GM23338 (cell line): ENCODE data around the gene CYGB. TPM values are rescaled to one million over a fixed set of nuclear protein-coding genes. Genes with fewer than 3 reads are reported as not detected.

ENCODE experiments used
- ATAC-seq: fragments of 200-7000 bp; cut with Tn5 transposase; 3 replicates; pipeline ENCODE4 v1.9.1; 2020
- DNase-seq: peaks from one replicate; pipeline ENCODE4 v3.0.0-alpha.2; 2015; ENCODE audit warnings: low spot score
- H2AFZ ChIP-seq: fragments of 200-600 bp; sonication (generic); 2 replicates; pipeline ENCODE4 v1.8.0; 2016; ENCODE audit warnings: antibody characterized with exemption, mild to moderate bottlenecking, moderate library complexity
- H3F3A ChIP-seq: fragments of 200-600 bp; sonication (generic); replicated peaks from 2 replicates; pipeline ENCODE4 v1.8.0; 2017; ENCODE audit warnings: antibody characterized with exemption, mixed run types, low read depth
- H3K27ac ChIP-seq: fragments of 200-600 bp; sonication (generic); 2 replicates; pipeline ENCODE4 v1.6.1; 2016; ENCODE audit warnings: low read depth
- H3K27me3 ChIP-seq: fragments of 200-600 bp; sonication (generic); 2 replicates; pipeline ENCODE4 v1.8.0; 2016; ENCODE audit warnings: mild to moderate bottlenecking, mixed run types, moderate library complexity; ENCODE audit not compliant: insufficient read depth
- H3K36me3 ChIP-seq: fragments of 200-600 bp; sonication (generic); 2 replicates; pipeline ENCODE4 v1.8.0; 2016; ENCODE audit warnings: mild to moderate bottlenecking; ENCODE audit not compliant: insufficient read depth
- H3K4me1 ChIP-seq: fragments of 200-600 bp; sonication (generic); 2 replicates; pipeline ENCODE4 v1.8.0; 2016; ENCODE audit warnings: mild to moderate bottlenecking, moderate library complexity; ENCODE audit not compliant: insufficient read depth
- H3K4me2 ChIP-seq: fragments of 200-600 bp; sonication (generic); 2 replicates; pipeline ENCODE4 v1.7.1; 2017; ENCODE audit warnings: mixed run types
- H3K4me3 ChIP-seq: fragments of 200-600 bp; sonication (generic); 2 replicates; pipeline ENCODE4 v1.6.1; 2016; ENCODE audit warnings: mixed run types
- H3K79me2 ChIP-seq: fragments of 200-600 bp; sonication (generic); replicated peaks from 2 replicates; pipeline ENCODE4 v1.8.0; 2017; ENCODE audit warnings: mild to moderate bottlenecking; ENCODE audit not compliant: insufficient read depth
- H3K9me2 ChIP-seq: fragments of 200-600 bp; sonication (generic); 2 replicates; pipeline ENCODE4 v1.8.0; 2017; ENCODE audit not compliant: insufficient read depth
- H4K20me1 ChIP-seq: fragments of 200-600 bp; sonication (generic); replicated peaks from 2 replicates; pipeline ENCODE4 v1.8.0; 2017; ENCODE audit warnings: mild to moderate bottlenecking; ENCODE audit not compliant: insufficient read depth
- H3K27ac Mint-ChIP-seq: 2 replicates; pipeline ENCODE4 v1.8.0; 2020; ENCODE audit warnings: inconsistent platforms, mild to moderate bottlenecking, moderate library complexity, mixed read lengths
- H3K27me3 Mint-ChIP-seq: 3 replicates; pipeline ENCODE4 v1.8.0; 2022; ENCODE audit warnings: low read depth, mild to moderate bottlenecking, moderate library complexity, mixed read lengths, inconsistent platforms; ENCODE audit not compliant: insufficient read depth, poor library complexity
- H3K36me3 Mint-ChIP-seq: 3 replicates; pipeline ENCODE4 v1.8.0; 2021; ENCODE audit warnings: low read depth, mild to moderate bottlenecking, inconsistent platforms, moderate library complexity, mixed read lengths
- H3K4me1 Mint-ChIP-seq: 3 replicates; pipeline ENCODE4 v1.8.0; 2020; ENCODE audit warnings: mild to moderate bottlenecking, inconsistent platforms, mixed read lengths
- H3K4me3 Mint-ChIP-seq: 3 replicates; pipeline ENCODE4 v1.8.0; 2021; ENCODE audit warnings: moderate library complexity, mild to moderate bottlenecking, inconsistent platforms, mixed read lengths
- H3K9me3 Mint-ChIP-seq: 3 replicates; pipeline ENCODE4 v1.8.0; 2020; ENCODE audit warnings: moderate library complexity, mild to moderate bottlenecking, inconsistent platforms, mixed read lengths
- CREB1 ChIP-seq: fragments of 250-450 bp; sonication (Bioruptor Pico); IDR thresholded peaks from 2 replicates; pipeline ENCODE4 v1.5.0; 2020; ENCODE audit warnings: low read depth, mild to moderate bottlenecking, moderate library complexity
- EZH2 ChIP-seq: fragments of 200-600 bp; sonication (generic); IDR thresholded peaks from one replicate; pipeline ENCODE4 v1.8.0; 2017; ENCODE audit warnings: antibody characterized with exemption, mild to moderate bottlenecking, low read depth; ENCODE audit not compliant: unreplicated experiment
- EZH2phosphoT487 ChIP-seq: fragments of 200-600 bp; sonication (generic); IDR thresholded peaks from one replicate; pipeline ENCODE4 v1.8.1; 2018; ENCODE audit warnings: antibody characterized with exemption; ENCODE audit not compliant: unreplicated experiment
- JUNB ChIP-seq: IDR thresholded peaks from one replicate; pipeline ENCODE4 v1.6.1; 2016; ENCODE audit warnings: antibody characterized with exemption; ENCODE audit not compliant: unreplicated experiment
- NANOG ChIP-seq: IDR thresholded peaks from 2 replicates; pipeline ENCODE4 v1.6.1; 2016; ENCODE audit warnings: antibody characterized with exemption, borderline replicate concordance
- POLR2AphosphoS5 ChIP-seq: IDR thresholded peaks from 2 replicates; pipeline ENCODE4 v1.6.1; 2016; ENCODE audit warnings: antibody characterized with exemption, low read depth
- STAT1 ChIP-seq: IDR thresholded peaks from one replicate; pipeline ENCODE4 v1.6.1; 2016; ENCODE audit warnings: antibody characterized with exemption; ENCODE audit not compliant: unreplicated experiment
- ZNF114 ChIP-seq: fragments of 250-450 bp; sonication (Bioruptor Pico); IDR thresholded peaks from 2 replicates; pipeline ENCODE4 v1.5.0; 2020; ENCODE audit warnings: mild to moderate bottlenecking, moderate library complexity
- ZNF331 ChIP-seq: fragments of 250-450 bp; sonication (Bioruptor Pico); IDR thresholded peaks from 2 replicates; pipeline ENCODE4 v1.5.0; 2020; ENCODE audit warnings: low read depth, mild to moderate bottlenecking, moderate library complexity
- polyA plus RNA-seq: library from polyadenylated mRNA; unstranded; fragments of >200 nt; fragmentation: Nextera tagmentation; extraction: Ambion mirVana; gene quantifications from 2 replicates; pipeline ENCODE4 v1.2.1, GENCODE V29; 2016
- total RNA-seq: library from RNA; depleted of rRNA; stranded (reverse); fragments of >200 nt; shearing (Covaris generic); gene quantifications from 2 replicates; pipeline ENCODE4 v1.2.3, GENCODE V29; 2014
- TF ChIP-seq, protein P1 (sequence below): IDR thresholded peaks from one replicate; pipeline ENCODE4 v1.6.1; 2018; ENCODE audit warnings: antibody characterized with exemption; ENCODE audit not compliant: unreplicated experiment
- TF ChIP-seq, protein P2 (sequence below): fragments of 250-450 bp; sonication (Bioruptor Pico); IDR thresholded peaks from 2 replicates; pipeline ENCODE4 v1.5.0; 2020; ENCODE audit warnings: mild to moderate bottlenecking, moderate library complexity
- TF ChIP-seq, protein P3 (sequence below): IDR thresholded peaks from 2 replicates; pipeline ENCODE4 v1.6.1; 2016; ENCODE audit warnings: antibody characterized with exemption
- TF ChIP-seq, protein P4 (sequence below), 2 experiments: fragments of 200-600 bp in 1 of 2; sonication (generic) in 1 of 2; conservative IDR thresholded peaks; 2 replicates each; pipeline versions ENCODE4 v1.5.1 to v1.6.1; 2016 to 2017; ENCODE audit warnings: antibody characterized with exemption in 2 of 2, low read depth in 2 of 2, mild to moderate bottlenecking in 2 of 2, moderate library complexity in 1 of 2

The CYGB gene
- total and polyA plus RNA-seq, 2 experiments from 2014 or later = 1.2 to 1.7 TPM

DNA sequence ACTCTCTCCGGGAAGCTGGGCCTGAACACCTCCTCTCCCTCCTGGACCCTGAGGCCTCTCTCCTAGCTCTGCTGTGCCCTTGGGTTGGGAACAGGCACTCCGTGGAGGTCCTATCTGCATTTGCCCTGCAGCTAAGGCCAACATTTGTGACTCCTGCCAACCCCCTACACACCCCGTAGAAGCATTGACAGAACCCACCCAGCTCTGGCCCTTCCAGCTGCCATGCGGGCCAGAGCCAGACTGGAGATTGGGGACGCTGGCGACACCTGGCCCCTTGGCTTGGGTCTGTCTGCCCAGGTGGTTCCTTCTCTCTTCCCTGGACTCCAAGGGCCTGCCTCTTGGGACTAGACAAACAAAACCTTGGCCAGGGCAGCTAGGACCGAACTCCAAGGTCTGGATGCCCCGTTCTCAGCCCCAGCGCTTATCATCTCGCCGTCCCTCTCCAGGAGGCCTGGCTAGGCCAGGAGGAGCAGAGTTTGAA is 35.6 kb downstream of the CYGB start:
- ATAC-seq (no peak), DNase-seq (no peak)
- Histone ChIP-seq H3K9me2 (no peaks in the 10 kb centered on the region), H3K79me2 (peaks cover 3% of the 10 kb centered on the region; the same call in 1 of the 2 replicates), H4K20me1 (no peaks in the 10 kb centered on the region; the same call in 1 of the 2 replicates), H3K36me3 (no peaks in the 10 kb centered on the region), H3K4me2 (peak overlapping the region; percentile 72; the same call in 1 of the 2 replicates), H3K27ac (no peak overlapping the region), H3K4me3 (peak overlapping the region; percentile 87; the same call in 1 of the 2 replicates), H3F3A (0 out of 2 replicates have a peak, but pooled peaks cover 3% of the 10 kb centered on the region), H2AFZ (peak overlapping the region; percentile 90), H3K27me3 (peaks cover 4% of the 10 kb centered on the region; the same call in 1 of the 2 replicates), H3K4me1 (peaks cover 25% of the 10 kb centered on the region; the same call in 1 of the 2 replicates)
- Mint-ChIP-seq H3K4me3 (peak overlapping the region; percentile 70), H3K27me3 (peaks cover 22% of the 10 kb centered on the region), H3K27ac (no peak overlapping the region), H3K9me3 (no peaks in the 10 kb centered on the region), H3K36me3 (no peaks in the 10 kb centered on the region), H3K4me1 (peaks cover 53% of the 10 kb centered on the region)
- TF ChIP-seq, protein P1, sequence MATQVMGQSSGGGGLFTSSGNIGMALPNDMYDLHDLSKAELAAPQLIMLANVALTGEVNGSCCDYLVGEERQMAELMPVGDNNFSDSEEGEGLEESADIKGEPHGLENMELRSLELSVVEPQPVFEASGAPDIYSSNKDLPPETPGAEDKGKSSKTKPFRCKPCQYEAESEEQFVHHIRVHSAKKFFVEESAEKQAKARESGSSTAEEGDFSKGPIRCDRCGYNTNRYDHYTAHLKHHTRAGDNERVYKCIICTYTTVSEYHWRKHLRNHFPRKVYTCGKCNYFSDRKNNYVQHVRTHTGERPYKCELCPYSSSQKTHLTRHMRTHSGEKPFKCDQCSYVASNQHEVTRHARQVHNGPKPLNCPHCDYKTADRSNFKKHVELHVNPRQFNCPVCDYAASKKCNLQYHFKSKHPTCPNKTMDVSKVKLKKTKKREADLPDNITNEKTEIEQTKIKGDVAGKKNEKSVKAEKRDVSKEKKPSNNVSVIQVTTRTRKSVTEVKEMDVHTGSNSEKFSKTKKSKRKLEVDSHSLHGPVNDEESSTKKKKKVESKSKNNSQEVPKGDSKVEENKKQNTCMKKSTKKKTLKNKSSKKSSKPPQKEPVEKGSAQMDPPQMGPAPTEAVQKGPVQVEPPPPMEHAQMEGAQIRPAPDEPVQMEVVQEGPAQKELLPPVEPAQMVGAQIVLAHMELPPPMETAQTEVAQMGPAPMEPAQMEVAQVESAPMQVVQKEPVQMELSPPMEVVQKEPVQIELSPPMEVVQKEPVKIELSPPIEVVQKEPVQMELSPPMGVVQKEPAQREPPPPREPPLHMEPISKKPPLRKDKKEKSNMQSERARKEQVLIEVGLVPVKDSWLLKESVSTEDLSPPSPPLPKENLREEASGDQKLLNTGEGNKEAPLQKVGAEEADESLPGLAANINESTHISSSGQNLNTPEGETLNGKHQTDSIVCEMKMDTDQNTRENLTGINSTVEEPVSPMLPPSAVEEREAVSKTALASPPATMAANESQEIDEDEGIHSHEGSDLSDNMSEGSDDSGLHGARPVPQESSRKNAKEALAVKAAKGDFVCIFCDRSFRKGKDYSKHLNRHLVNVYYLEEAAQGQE = no peak
- TF ChIP-seq CREB1 (CRISPR knock-in tag) (no peak), ZNF331 (CRISPR knock-in tag) (no peak), POLR2AphosphoS5 (no peak), EZH2 (no peak), NANOG (no peak), STAT1 (no peak), JUNB (no peak), EZH2phosphoT487 (no peak), ZNF114 (CRISPR knock-in tag) (no peak)
- TF ChIP-seq, protein P2, sequence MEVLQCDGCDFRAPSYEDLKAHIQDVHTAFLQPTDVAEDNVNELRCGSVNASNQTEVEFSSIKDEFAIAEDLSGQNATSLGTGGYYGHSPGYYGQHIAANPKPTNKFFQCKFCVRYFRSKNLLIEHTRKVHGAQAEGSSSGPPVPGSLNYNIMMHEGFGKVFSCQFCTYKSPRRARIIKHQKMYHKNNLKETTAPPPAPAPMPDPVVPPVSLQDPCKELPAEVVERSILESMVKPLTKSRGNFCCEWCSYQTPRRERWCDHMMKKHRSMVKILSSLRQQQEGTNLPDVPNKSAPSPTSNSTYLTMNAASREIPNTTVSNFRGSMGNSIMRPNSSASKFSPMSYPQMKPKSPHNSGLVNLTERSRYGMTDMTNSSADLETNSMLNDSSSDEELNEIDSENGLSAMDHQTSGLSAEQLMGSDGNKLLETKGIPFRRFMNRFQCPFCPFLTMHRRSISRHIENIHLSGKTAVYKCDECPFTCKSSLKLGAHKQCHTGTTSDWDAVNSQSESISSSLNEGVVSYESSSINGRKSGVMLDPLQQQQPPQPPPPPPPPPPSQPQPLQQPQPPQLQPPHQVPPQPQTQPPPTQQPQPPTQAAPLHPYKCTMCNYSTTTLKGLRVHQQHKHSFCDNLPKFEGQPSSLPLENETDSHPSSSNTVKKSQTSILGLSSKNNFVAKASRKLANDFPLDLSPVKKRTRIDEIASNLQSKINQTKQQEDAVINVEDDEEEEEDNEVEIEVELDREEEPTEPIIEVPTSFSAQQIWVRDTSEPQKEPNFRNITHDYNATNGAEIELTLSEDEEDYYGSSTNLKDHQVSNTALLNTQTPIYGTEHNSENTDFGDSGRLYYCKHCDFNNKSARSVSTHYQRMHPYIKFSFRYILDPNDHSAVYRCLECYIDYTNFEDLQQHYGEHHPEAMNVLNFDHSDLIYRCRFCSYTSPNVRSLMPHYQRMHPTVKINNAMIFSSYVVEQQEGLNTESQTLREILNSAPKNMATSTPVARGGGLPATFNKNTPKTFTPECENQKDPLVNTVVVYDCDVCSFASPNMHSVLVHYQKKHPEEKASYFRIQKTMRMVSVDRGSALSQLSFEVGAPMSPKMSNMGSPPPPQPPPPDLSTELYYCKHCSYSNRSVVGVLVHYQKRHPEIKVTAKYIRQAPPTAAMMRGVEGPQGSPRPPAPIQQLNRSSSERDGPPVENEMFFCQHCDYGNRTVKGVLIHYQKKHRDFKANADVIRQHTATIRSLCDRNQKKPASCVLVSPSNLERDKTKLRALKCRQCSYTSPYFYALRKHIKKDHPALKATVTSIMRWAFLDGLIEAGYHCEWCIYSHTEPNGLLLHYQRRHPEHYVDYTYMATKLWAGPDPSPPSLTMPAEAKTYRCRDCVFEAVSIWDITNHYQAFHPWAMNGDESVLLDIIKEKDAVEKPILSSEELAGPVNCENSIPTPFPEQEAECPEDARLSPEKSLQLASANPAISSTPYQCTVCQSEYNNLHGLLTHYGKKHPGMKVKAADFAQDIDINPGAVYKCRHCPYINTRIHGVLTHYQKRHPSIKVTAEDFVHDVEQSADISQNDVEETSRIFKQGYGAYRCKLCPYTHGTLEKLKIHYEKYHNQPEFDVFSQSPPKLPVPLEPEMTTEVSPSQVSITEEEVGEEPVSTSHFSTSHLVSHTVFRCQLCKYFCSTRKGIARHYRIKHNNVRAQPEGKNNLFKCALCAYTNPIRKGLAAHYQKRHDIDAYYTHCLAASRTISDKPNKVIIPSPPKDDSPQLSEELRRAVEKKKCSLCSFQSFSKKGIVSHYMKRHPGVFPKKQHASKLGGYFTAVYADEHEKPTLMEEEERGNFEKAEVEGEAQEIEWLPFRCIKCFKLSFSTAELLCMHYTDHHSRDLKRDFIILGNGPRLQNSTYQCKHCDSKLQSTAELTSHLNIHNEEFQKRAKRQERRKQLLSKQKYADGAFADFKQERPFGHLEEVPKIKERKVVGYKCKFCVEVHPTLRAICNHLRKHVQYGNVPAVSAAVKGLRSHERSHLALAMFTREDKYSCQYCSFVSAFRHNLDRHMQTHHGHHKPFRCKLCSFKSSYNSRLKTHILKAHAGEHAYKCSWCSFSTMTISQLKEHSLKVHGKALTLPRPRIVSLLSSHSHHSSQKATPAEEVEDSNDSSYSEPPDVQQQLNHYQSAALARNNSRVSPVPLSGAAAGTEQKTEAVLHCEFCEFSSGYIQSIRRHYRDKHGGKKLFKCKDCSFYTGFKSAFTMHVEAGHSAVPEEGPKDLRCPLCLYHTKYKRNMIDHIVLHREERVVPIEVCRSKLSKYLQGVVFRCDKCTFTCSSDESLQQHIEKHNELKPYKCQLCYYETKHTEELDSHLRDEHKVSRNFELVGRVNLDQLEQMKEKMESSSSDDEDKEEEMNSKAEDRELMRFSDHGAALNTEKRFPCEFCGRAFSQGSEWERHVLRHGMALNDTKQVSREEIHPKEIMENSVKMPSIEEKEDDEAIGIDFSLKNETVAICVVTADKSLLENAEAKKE (CRISPR knock-in tag) = no peak
- TF ChIP-seq, protein P3, sequence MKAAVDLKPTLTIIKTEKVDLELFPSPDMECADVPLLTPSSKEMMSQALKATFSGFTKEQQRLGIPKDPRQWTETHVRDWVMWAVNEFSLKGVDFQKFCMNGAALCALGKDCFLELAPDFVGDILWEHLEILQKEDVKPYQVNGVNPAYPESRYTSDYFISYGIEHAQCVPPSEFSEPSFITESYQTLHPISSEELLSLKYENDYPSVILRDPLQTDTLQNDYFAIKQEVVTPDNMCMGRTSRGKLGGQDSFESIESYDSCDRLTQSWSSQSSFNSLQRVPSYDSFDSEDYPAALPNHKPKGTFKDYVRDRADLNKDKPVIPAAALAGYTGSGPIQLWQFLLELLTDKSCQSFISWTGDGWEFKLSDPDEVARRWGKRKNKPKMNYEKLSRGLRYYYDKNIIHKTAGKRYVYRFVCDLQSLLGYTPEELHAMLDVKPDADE = no peak
- TF ChIP-seq, protein P4, sequence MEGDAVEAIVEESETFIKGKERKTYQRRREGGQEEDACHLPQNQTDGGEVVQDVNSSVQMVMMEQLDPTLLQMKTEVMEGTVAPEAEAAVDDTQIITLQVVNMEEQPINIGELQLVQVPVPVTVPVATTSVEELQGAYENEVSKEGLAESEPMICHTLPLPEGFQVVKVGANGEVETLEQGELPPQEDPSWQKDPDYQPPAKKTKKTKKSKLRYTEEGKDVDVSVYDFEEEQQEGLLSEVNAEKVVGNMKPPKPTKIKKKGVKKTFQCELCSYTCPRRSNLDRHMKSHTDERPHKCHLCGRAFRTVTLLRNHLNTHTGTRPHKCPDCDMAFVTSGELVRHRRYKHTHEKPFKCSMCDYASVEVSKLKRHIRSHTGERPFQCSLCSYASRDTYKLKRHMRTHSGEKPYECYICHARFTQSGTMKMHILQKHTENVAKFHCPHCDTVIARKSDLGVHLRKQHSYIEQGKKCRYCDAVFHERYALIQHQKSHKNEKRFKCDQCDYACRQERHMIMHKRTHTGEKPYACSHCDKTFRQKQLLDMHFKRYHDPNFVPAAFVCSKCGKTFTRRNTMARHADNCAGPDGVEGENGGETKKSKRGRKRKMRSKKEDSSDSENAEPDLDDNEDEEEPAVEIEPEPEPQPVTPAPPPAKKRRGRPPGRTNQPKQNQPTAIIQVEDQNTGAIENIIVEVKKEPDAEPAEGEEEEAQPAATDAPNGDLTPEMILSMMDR (conservative IDR thresholded peaks at IDR 0.05; ENCODE audit: low read depth in 2 of 2) = no peak
